Adrenal gland (tissue), 5 donors: ENCODE data around the gene SF3B2.

Source experiments
- POLR2A ChIP-seq, 2 donors: fragments of 450-650 bp; IDR thresholded peaks; one replicate each; pipeline ENCODE4 v1.6.1; 2017; ENCODE audit warnings: antibody characterized with exemption in 2 of 2, mild to moderate bottlenecking in 2 of 2, moderate library complexity in 1 of 2
- TF ChIP-seq, protein P1 (sequence below), 6 experiments: fragments of 450-650 bp in 4 of 6; fragments of 200-600 bp in 2 of 6; sonication (generic) in 1 of 6; IDR thresholded peaks; 1 replicate in 5 of 6; 2 replicates in 1 of 6; pipeline versions ENCODE4 v1.5.1 to v1.8.0; 2016 to 2021; ENCODE audit warnings: antibody characterized with exemption in 6 of 6, mild to moderate bottlenecking in 2 of 6, moderate library complexity in 1 of 6
- donor health status: DM: no; HTN: no; CAD: no.

DNA sequence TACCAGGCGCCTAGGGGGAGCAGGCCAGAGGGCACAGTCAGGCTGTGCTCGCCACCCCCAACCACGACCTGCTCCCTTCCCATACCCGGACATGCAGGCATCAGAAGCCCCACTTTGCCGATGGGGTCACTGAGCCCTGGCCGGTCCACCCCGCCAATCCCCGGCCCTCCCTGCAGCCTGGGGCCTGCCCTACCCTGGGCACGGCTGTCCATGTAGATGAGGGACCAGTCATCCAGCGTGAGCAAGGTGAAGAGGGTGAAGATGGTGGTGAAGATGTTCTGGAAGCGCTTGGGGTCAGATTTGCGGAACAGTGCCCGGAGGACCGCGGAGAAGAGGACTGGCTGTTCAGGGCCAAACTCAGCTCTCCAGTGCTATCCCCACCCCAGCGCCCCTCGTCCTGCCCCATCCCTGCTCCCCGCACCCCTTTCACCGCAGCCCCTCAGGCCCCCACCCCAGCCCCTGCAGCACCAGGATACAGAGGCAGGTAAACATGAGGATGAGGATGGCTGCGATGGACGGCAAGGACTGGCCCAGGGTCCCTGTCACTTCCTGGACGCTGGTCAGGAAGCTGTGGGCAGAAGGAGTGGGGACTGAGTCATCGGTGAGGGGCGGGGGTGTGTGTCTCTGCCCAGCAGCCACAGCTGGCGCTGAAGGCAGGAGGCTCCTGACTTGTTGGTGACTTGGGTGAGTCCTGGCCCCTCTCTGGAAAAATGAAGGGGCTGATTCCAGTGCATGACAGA lies 31.4 kb upstream of the SF3B2 start:
- TF ChIP-seq POLR2A (IDR thresholded peaks at IDR 0.05), result no peak
- TF ChIP-seq, protein P1, sequence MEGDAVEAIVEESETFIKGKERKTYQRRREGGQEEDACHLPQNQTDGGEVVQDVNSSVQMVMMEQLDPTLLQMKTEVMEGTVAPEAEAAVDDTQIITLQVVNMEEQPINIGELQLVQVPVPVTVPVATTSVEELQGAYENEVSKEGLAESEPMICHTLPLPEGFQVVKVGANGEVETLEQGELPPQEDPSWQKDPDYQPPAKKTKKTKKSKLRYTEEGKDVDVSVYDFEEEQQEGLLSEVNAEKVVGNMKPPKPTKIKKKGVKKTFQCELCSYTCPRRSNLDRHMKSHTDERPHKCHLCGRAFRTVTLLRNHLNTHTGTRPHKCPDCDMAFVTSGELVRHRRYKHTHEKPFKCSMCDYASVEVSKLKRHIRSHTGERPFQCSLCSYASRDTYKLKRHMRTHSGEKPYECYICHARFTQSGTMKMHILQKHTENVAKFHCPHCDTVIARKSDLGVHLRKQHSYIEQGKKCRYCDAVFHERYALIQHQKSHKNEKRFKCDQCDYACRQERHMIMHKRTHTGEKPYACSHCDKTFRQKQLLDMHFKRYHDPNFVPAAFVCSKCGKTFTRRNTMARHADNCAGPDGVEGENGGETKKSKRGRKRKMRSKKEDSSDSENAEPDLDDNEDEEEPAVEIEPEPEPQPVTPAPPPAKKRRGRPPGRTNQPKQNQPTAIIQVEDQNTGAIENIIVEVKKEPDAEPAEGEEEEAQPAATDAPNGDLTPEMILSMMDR (IDR thresholded peaks at IDR 0.05), result no peak
